GM21367 (cell line): ENCODE results near the gene NLE1.

Experiments used
- ATAC-seq: cut with Tn5 transposase; IDR thresholded peaks from one replicate; pipeline ENCODE4 v1.9.1; 2021; ENCODE audit not compliant: unreplicated experiment

Gene NLE1

DNA sequence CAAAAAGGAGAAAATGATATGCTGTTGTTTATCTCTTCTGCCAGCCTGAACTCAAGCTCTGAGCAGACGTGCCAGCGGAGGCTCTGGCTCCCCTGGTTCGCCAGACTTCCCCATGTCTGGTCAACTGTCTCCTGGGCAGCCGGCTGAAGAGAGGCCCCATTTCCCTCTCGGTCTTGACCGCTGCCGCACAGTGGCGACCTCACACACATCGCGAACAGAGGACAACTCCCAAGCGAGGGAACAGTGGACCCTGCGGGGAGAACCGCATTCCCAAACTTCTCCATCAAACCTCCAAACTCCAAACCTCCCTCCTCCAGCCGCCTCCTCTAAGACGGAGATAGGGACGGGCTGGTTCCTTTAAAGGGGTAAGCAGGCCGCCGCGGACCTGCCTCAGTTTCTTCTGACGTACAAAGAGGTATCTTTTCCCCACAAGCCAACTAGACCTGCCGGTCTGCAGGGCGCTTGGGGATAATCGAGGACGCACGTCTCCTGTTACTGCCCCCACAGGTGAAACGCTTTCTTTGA, 53.7 kb downstream of the NLE1 start:
- ATAC-seq = peak; percentile 28

DNA sequence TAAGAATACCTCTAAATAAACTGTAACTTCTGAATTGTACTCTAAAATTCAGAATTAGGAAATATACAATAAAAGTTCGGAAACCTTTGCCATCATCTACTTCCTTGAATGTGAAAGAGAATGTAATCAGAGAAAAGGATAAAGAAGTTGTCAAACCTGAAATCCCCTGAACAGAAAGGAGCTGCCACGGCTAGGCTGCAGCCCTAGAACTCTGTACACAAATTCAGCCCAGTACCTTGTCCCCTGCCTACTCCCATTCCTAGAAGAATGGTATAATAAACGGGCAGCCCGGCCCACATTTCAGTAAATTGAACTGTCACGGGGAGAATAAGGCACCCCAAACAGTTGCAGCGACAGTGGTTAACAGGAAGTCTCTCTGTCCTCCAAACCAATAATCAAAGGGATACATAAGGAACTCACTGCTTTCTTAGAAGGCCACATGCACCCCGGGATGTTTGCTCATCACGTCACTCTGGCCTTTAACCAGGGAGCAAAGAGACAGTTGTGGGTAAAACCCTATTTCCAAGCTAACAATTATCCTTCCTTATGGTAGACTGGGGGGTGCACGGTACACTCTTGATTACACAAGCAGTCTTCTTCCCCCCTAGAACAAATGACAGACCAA, 54.3 kb downstream of the NLE1 start:
- ATAC-seq = no peak

DNA sequence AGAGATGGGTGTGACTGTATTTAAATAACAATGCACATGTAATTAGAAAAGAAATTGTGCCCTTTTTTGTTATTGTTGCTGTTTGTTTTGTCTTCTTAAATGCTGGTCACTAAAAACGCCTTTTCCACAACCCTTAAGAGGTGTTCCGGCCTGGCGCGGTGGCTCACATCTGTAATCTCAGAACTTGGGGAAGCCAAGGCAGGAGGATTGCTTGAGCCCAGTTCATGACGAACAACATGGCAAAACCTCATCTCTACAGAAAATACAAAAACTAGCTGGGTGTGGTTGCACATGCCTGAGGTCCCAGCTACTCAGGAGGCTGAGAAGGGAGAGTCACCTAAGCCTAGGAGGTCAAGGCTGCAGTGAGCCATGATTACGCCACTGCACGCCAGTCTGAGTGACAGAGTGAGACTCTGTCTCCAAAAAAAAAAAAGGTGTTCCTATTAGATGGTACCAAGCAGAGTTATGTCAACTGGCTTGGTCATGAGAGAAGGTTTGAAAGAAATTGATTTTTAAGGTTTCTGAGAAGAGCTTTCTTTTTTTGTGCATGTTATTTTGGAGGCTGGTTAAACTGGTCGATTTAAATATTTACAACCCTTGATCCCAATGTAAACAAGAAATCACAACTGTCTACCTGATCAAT, 55.1 kb downstream of the NLE1 start:
- ATAC-seq = no peak

DNA sequence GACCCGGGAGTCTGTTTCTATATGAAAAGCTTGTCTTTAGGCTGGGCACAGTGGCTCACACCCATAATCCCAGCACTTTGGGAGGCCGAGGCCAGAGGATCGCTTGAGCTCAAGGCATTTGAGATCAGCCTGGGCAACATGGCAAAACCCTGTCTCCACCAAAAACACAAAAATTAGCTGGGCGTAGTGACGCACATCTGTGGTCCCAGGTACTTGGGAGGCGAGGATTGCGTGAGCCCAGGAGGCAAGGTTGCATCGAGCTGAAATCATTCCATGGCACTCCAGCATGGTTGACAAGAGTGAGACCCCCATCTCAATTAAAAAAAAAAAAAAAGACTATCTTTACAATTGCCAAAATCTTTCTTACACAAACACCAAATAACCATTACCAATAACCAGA, 55.9 kb downstream of the NLE1 start:
- ATAC-seq = no peak

DNA sequence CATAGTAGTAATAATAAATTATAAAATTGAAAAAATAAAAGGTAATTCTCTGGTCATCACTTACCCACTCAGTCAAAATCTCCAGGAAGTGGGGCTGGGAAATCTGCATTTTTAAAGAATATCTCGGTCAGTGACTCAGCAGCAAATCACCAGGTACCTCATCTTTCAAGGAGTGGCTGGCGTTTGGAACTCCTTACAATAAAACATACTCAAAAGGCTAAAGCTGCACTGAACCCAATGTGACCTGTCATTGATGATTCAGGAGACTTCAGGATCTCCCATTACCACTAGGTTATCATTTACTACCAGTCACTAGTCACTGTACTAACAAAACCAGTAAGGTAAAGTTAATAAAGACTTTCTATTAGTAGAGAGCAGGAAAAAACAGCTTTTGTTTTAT, 57.1 kb downstream of the NLE1 start:
- no peak for ATAC-seq

DNA sequence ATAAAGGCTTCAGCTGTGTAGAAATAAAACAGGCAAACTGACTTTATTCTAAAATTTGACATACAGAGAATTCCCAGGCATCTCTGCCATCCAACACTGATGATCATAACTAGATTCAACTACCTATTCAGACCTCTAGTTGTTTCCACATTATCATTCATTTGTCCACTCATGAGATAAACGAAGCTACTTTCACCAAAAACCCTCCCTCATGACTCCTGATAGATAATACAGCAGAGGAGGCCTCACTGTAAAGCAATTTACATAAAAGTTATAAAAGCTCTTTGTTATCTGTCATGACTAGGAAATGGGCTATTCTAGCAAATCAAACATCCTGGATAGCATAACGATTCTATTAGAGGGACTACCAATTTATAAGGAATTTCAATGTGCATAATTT, 59.0 kb downstream of the NLE1 start:
- ATAC-seq = no peak

DNA sequence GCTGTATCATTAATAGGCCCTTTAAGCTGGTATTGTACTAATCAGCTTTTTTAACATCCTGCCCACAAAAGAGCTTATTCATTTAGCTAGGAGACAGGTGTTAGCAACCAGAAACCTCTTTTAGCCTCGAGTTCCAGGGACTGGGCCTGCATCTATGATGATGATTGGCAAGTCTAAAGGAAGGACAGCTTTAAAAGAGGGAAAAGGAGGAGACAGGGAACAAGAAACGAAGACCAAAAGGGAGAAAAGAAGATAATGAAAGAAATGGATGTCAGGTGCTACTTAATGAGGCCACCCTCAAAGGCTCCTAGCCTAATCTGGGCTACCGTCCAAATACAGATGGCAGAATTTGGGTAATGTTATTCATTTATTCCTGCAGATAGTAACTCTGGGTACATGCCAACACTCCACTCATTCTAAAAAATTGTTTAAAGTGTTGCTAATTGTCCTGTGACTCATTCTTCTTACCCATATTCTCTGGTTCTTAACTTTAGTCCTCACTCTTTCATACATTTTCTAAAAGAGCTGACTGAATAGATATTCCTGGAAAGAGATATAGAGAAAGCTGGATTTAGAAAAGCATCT, 59.9 kb downstream of the NLE1 start:
- no peak for ATAC-seq

DNA sequence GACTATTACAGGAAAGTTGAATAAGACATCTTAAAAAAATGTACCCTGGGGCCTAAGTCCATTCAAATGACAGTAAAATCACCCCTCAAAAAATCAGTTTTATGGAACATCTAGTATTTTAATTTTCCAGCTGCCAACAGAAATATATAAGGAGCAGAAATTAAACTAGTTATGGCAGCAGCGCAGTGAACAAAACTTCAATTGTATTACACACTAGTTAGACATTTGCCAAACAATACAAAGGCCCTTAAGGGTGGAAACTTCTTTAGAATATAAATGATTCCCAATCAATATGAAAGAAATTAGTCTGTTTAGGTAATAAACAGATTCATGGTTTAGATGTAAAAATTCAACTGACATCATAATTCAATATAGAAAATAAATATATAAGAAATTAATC, 60.5 kb downstream of the NLE1 start:
- ATAC-seq = no peak

DNA sequence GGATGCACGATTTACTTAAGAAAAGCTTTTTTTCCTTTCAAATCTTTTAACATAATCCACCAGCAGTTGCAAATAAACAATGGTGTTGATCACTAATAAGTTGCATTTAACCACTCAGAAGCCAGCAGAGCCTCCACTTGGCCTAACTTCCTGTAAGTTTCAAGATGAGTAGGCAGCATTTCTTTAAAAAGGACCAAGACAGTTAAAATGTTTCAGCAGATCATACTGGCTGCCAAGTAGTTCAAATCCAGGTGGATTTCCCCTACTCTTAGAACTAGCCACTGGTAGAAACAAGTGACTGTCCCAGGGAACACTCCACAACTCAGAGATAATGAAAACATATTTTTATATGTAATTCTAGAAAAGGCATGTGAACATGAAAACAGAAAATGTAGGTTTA, 61.6 kb downstream of the NLE1 start:
- ATAC-seq = no peak

DNA sequence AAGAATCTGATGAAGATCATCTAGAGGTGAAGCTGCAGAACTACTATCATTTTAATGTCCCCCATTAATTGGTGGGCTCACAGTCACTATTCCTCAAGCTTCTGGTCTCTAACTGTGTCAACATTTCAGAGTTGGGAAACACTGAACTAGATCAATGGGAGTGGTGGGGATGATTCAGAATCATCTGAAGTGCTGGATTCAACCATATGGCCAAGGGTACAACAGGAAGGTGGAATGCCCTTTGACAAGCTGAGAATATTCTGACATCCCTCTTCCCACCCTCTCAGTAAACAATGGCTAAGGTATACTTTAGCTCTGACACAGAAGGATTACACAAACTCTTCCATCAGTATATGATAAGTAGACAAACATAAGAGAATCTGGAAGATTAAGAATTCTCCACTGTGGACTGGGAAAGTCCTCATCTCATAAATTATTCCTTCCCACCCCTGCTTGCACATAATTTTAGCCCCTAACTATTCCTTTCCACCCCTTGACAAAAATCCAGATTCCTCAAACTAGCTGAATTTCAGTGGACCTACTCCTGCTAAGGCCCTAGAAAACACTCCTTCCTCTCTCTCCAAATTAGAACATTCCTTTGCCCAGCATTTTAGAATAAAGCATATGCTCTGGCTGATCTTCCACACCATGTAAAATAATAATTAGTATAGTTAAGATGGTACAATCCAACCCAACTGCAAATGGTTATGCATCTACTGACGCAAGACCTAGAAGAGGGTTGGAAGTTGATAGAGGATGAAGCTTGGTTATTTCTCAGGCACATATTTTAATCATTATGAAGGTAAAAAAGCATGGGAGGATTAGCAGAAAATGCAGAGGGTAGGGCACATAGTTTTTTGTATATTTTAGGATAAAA, 62.3 kb downstream of the NLE1 start:
- ATAC-seq = no peak
